ENCODE data around the gene GLS.

The GLS gene

DNA sequence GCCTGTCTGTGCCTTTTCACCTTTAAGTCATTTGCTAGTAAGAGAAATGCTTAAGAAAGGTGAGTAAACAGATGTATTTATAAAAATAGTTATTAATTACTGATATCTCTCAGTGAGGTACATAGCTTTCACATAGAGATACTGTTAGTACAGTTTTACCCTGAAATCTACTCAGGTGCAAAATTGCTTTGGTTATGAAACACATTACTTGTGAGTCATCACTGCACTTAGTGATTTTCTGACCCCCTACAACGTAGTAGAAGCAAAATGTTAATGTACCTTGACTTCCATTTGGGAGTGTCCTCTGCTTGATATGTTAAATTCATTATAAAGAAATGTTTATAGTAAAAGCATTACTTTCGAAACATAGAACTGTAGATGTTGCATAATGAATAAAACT, 6.5 kb downstream of the GLS start:
- no peak for DNase-seq

DNA sequence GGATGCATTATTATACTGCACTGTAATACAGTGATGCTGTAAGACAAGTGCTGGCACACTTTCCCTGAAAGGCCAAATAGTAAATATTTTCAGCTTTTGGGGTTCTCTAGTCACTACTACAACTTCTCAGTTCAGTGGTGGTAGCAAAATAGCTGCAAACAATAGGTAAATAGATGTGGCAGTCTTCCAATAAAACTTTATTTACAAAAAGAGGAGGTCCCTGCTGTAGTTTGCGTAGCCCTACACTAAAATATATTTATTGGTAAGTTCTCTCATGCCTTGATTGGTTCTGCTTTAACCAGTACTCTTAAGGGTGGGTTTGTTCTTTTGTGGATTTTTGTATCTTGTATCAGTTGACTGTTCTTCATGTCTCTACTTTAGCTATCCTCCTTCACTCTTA, 7.8 kb downstream of the GLS start:
- no peak for DNase-seq

DNA sequence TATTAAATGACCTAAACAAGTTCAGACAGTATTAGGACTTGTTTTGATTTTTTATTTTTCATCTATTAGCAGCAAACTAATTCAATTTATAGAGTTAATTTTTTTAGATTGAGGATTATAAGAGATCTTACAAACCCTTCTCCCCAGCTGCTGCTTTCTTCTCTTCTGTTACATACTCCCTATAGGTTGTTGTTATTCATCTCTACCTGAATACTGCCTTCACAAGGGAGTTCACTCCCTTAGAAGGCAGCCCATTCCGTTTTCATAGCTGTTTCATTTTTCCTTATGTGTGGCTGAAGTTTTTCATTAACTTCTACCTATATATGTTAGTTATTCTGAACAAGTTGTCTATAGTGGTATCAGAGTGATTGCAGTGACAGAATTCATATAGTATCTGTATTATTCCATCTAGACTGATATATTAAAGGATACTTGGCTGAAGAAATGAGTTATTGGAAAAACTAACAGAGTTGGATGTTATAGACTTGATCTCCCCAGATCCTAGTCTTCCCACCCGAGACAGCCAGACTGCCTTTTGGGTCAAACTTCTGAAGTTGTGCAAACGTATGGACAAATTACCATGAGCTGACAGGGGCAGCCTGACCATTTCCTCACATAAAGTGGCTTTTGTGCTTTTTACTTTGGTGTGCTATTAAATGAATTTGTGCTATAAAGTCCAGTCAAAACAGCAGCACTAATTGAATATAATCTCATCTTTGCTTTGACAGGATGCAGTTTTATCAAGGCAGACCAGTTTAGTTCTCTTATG, 8.7 kb downstream of the GLS start:
- no peak for DNase-seq

DNA sequence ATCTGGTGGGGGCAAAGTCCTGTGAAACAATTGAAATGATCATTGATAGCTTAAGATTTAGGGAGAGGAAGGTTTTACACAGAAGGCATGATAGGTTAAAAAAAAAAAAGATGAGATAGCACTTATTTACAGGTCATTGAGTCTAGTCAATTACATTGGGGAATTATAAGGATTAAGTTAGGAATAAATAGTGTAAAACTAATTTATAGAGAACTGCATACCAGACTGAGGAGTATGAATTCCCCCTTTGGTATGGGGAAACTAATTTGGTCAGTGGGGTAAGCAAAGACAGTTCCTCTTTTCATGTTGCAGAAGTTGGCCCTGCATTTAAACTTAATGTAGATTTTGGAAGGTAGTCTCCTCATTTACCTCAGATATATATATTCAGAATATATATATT, 10.8 kb downstream of the GLS start:
- DNase-seq = peak; percentile 79 to 82

DNA sequence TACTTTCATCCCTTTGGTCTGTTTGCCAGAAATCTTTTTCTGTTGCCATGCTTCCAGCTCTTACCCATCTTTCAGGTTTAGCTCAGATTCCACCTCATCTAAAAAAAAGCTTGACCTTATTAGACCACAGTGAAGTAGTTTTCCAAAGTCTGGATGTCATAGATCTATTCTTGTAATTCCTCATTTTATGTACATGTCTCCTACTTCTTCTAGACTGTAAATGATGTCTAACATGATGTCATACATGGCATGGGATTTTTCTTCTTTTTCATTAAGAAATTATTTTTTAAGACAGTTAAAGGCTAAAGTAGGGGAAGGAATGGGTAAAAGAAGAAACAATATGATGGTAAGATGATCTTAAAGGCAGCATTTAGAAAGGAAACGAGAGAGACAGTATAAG, 11.3 kb downstream of the GLS start:
- no peak for DNase-seq

DNA sequence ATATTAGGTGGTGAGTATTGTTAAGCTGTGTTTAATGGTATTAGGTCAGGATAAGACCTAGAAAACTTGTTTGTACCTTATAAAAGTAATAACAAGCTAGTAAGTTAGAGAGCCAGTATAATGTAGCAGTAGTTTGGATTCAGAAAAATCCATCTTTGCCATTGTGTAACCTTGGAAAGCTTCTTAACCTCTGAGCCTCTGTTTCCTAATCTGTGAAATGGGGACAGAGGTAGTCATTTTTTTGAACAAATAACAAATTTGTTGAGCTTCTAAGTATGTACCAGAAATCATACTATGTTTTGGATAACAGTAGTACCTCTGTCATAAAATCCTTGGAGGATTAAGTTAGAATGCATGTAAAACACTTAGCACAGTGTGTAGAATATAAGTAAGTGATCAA, 12.5 kb downstream of the GLS start:
- DNase-seq = no peak

DNA sequence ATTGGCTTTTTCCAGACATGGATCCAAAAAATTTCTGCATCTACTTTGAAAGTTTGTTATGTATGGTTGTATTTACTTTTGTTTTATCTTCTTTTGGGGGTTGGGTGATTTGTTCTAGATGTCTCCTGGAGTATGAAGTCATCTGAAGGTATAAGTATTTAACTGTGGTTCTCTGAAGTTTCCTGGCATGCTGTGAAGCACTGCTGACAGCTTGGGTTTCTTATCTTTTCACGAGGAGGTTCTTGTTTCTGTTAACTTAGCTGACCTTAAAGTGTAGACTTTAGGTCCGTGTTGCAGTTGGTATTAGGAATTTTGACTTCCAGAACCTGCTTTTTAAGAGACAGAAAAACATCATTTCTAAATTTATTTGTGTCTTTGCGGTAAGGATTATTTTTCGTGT, 15.9 kb downstream of the GLS start:
- no peak for DNase-seq

DNA sequence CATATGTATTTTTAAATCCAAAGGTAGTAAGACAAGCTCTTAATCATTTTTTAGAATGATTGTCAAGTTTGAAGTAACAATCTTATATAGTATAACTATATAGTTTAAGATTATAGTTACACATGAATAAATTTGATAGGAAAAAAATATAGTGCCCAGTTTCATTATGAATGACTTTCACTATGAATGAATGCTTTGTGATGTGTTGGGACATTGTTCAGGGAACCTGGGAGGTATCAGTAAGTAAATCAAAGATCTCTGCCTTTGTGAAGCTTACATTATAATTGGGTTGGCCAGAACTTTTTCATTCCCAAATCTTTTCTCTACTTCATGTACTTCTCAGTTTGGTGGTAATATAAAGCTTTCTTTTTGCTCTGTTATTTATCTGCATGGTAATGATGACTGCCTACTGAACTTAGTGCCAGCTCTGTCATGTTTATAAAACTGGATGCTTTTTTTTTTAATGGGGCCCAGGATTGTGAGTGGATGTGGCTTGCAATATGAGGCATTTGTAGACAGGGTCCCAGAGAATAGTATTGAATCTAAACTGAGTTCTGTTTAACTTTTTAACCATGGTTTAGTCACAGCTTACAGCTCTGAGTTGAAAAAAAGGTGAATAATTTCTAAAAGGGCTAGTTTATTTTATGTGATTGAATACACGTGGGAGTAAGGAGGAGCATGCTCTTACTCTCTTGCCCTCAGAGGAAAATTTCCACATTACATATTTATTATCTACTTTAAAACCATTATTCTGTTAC, 23.3 kb downstream of the GLS start:
- DNase-seq = no peak

DNA sequence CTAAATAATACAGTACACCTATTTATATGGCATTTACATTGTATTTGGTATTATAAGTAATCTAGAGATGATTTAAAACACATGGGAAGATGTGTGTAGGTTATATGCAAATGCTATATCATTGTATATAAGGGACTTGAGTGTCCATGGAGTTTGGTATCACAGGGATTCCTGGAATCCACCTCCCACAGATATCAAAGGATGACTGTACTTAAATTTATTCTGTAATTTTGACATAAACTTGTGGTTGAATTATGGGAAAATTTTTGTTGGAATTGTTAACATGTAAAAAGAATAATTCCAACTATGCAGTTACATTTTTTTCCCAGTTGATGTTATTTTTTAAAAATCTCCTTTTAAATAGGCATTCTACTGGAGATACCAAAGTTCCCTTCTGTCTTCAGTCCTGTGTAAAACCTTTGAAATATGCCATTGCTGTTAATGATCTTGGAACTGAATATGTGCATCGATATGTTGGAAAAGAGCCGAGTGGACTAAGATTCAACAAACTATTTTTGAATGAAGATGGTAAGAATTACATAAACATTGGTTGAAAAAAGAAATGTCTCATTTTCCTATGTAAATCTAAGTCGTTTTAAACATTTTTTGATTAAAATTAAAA, 24.1 kb downstream of the GLS start:
- no peak for DNase-seq

DNA sequence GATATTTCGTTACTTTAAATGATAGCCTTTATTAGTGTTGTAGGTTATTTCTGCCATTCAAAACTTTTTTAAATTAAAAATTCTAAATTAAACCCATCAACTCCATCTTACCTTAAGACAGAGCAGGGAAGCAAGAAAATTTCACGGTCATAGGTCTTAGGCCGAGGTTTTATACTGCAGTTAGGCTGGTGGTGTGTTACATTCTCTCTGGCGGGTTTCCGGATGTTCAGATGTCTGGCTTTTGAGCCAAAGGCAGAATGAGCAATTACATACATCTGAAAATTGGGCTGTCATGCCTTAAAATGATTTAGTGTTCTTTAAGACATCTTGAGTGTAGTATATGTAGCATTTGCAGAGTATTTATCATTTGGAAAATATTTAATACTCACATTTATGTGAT, 27.9 kb downstream of the GLS start:
- DNase-seq = no peak

DNA sequence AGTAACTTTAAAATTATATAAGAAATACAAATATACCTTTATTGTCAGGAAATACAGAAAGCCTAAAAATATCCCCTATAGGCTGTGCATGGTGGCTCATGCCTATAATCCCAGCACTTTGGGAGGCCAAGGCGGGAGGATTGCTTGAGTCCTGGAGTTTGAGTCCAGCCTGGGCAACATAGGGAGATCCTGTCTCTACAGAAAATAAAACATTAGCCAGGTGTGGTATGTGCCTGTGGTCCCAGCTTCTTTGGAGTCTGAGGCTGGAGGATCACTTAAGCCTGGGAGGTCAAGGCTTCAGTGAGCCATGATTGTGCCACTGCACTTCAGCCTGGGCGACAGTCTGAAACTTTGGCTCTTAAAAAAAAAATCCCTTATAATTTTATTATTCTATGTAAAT, 29.1 kb downstream of the GLS start:
- no peak for DNase-seq

DNA sequence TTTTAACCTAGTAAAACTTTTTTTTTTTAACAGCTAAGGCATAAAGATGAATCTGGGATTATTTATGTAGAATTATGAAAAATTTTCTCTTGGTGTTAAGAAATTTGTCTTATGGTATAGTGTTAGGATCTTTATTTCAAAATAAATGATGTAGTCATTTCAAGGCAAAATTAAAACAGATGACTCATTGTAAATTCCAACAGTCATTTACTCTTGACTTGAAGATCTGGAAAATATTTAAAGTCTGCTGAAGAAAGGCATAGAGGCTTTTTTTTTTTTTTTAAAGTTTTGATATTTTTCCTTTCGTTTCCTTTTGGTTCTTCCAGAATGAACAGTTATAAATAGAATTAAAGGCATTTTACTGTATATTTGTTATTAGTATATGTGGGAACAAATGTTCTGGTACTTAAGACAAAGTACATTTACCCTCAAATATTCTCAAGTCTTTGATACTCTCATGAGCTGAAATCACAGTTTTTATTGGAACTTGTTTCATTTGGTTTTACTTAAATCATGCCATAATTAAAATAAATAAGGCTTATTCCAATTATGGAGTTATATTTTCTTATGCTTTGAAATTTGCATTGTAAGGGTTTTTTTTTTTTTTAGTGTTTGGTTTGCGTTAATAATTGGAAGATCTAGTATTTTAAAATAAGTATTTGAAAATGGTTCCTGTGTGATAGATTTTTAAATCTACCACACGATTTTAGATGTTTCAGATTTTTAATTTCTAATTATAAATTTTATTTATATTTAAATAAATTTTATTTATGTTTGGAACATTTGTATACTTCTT, 29.9 kb downstream of the GLS start:
- DNase-seq = no peak

DNA sequence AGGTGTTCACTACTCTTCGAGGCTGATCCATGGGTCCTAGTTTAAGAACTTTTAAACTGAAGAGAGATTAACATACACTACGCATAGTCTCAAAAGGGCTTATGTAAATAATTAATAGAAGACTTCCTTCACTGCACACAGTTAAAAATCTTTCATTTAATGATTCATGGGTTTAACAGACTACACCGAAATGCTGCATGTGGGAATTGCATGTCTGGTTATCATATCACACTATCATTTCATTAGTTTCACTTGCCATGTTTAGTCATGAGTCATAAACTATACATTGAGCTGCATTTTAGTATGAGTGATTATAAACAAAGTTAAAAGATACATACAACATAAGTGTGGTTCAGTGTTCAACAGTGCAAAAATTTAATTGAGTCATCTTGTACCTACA, 31.2 kb downstream of the GLS start:
- no peak for DNase-seq

DNA sequence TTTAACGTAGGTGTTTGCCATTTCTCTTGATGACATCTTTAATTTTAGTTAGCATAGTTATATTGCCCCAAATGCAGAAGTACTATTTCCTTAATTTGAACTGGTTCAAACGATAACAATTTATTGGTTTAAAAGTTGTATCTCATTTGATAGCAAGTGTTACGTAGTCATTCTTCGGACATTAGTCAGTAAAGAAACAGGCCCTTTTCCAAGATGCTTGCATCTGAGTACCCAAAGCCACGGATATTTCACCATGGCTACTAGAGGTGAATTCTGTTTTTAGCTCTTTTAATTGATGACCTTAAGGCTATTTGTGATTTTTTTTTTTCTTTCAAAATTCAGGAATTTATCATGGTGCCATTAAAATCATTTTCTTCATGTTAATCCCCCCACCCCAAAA, 32.1 kb downstream of the GLS start:
- no peak for DNase-seq

DNA sequence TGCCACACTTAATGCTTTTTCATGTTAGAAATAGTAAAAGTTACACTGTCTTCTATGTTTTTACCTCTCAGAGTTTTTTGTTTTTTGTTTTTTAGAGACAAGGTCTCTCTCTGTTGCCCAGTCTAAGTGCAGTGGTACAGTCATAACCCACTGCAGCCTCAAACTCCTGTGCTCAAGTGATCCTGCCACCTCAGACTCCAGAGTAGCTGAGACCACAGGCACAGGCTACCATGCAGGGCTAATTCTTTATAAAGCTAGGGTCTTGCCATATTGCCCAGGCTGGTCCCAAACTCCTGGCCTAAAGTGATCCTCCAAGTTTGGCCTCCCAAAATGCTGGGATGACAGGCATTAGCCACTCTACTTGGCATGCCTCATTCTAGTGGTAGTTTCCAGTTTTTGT, 33.1 kb downstream of the GLS start:
- DNase-seq = no peak

DNA sequence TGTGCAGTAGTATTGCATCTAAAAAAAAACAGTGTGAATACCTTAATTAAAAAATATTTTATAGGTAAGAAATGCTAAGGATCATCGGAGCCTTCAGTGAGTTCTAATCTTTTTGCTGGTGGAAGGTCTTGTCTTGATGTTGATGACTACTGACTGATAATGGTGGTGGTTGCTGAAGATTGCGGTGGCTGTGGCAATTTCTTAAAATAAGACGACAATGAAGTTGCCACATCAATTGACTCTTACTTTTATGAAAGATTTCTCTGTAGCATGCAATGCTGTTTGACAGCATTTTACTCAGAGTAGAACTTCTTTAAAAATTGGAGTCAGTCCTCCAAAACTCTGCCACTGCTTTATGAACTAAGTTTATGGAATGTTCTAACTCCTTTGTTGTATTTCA, 36.2 kb downstream of the GLS start:
- DNase-seq = no peak

DNA sequence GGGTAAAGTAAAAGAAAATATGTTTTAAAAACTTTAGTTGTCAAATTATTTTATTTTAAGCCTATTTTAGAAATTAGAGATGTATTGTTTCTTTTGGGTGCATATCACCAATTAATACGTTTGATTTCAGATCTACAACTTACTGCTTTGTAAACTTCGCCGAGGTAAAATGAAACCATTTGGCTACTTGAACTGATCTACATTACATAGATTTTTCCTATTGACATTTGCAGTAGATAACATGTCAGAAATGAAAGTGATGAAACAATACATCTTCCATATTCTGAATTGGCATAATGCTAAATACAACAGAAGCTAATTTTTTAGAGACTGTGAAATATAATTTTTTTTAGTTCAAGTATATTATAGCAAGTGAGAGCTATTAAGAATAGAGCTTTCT, 39.5 kb downstream of the GLS start:
- no peak for DNase-seq

DNA sequence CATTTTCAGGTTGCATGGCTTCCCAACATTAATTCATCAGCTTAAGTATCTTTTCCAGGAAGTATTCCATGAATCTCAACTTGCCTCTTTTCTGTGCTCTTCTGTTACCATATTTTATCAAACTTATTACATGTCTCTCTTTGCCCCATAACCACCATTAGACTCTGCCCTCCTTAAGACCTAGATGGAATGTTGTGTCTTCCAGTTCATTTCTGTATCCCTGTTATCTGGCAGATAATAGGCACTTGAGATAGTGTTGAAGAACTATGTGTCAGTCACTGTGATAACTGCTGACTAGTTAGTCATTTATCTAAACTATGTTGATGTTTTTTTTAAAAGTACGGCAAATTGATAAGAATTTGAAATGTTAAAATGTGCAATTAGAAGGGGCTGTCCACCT, 41.8 kb downstream of the GLS start:
- no peak for DNase-seq

DNA sequence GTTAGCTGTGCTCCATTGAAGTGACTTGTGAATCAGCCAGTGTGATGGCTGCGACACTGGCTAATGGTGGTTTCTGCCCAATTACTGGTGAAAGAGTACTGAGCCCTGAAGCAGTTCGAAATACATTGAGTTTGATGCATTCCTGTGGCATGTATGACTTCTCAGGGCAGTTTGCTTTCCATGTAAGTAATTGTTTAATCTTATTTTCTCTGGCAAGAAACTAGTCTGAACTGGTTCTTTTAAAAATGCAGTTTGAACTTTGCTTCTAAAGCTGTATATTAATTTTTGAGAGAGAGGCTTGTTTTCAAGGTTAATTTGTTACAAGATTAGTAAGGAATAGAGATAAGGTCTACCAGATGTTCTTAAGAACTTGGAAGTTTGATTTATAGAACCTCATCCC, 46.7 kb downstream of the GLS start:
- DNase-seq = no peak

DNA sequence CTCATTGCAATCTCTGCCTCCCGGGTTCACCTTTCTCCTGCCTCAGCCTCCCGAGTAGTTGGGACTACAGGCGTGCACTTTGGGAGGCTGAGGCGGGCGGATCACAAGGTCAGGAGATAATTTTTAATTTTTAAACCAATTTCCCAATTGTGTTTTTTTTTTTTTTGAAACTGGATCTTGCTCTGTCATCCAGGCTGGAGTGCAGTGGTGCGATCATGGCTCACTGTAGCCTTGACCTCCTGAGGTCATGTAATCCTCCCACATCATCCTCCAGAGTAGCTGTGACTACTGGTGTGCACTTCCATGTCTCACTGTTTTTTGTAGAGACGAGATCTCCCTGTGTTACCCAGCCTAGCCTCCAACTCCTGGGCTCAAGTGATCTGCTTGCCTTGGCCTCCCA, 49.3 kb downstream of the GLS start:
- DNase-seq = no peak

DNA sequence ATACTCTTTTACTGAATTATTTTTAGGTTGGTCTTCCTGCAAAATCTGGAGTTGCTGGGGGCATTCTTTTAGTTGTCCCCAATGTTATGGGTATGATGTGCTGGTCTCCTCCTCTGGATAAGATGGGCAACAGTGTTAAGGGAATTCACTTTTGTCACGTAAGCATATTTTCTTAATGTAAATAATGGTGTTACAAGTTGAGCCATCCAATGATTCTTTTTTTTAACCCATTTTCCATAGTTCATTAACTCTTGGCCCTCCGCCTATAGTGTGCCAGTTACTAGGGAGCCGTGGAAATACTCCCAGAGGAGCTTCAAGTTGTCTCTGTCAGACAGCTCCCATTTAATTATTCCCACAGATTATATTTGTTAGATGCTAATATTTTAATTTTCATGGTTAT, 49.8 kb downstream of the GLS start:
- no peak for DNase-seq

DNA sequence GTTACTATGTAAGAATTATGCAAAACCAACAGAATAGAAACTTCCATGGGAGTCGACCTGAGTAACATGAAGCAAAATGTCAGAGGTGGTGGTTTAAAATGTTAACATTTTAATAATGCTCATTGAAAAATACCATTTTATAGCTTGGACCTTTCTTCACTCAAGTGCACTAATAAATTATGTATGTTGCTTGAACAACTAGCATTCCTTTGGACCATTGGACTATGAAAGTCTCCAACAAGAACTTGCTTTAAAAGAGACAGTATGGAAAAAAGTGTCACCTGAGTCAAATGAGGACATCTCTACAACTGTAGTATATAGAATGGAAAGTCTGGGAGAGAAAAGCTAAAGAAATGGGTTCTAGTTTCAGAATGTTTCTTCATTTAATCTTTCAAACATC, 51.9 kb downstream of the GLS start:
- no peak for DNase-seq

DNA sequence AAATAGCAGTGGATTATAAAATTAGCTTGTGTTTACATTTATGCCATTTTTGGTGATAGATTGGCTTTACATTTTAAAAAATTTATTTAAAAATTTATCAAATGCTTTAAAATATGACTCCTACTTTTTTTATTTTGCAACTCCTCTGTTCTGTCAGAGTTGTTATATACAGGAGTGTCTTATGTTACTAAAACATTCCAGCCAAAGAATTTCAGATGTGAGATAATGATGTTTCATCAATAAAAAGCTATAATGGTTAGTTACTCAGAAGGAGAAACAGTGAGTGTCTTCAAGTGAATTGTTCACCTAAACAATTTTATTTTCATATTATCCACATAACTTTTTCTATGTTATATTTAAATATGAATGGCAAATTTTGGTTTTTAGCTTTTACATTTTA, 52.7 kb downstream of the GLS start:
- DNase-seq = no peak

DNA sequence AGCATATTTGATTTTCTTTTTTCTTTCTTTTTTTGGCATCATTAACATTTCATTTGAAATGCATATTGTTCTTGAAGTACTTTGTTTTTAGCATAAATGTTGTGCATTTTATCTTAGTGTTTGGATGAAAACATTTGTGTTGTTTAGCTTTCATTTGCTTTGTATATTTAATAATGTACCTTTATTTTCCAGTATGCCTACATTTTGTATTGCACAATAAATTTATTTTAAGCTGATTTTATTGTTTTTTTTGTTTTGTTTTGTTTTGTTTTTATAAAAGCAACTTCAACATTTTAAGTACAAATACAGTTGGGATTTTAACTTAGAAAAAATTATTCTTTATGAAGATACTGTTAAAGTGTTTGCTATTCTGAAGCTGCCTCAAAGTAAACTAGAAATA, 54.4 kb downstream of the GLS start:
- DNase-seq = no peak

Data from AML-193 (cell line).